PC-9 (cell line): ENCODE results near the gene RNF220.

Source experiments
- CTCF ChIP-seq: fragments of 200-600 bp; sonication (generic); conservative IDR thresholded peaks from 2 replicates; pipeline ENCODE4 v1.6.1; 2017; ENCODE audit warnings: mixed run types, antibody characterized with exemption, mild to moderate bottlenecking, moderate library complexity
- EZH2 ChIP-seq: fragments of 200-600 bp; sonication (generic); IDR thresholded peaks from 2 replicates; pipeline ENCODE4 v1.8.0; 2017; ENCODE audit warnings: antibody characterized with exemption, low read depth

GRCh38 chr1:44576456-44577150 lies 171.5 kb downstream of the RNF220 start:
- no peak for TF ChIP-seq CTCF
- TF ChIP-seq EZH2: no peak
